Measurements from ENCODE around the gene IFNG-AS1. TPM values are rescaled to one million over a fixed set of nuclear protein-coding genes. Genes with fewer than 3 reads are reported as not detected.

Gene IFNG-AS1
- total RNA-seq, 2 donors from 2014 or later = not detected

DNA sequence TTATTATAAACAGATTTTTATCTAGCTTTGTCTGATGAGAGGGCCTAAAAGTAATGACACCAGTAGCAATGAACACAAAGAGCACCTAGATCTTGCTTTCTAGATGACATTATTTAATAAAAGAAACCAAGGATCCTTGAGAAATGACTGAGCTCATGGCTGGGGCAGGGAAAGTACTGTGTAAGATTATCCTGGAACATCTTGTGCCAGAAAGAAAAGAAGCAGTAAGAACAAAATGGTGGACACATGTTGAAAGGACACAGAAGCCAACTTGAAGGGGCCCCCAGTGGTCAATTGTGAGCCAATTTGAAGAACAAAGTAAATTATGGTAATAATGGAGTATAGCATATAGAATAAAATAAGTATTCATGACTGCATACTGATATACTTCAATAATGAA, 10.0 kb downstream of the IFNG-AS1 start:
- Histone ChIP-seq H3K36me3 (no peaks in the 10 kb centered on the region), H3K27ac (no peak overlapping the region), H3K4me1 (replicated peaks) (no peaks in the 10 kb centered on the region), H3K4me3 (no peak overlapping the region), H3K9me3 (no peaks in the 10 kb centered on the region), H3K27me3 (replicated peaks; ENCODE audit: insufficient read depth) (no peaks in the 10 kb centered on the region)
- intact Hi-C loops (cut with DNase I) = no loop called here
- no peak for DNase-seq (ENCODE audit: low spot score)
- TF ChIP-seq POLR2A (IDR thresholded peaks at IDR 0.05) = no peak
- TF ChIP-seq, protein P1, sequence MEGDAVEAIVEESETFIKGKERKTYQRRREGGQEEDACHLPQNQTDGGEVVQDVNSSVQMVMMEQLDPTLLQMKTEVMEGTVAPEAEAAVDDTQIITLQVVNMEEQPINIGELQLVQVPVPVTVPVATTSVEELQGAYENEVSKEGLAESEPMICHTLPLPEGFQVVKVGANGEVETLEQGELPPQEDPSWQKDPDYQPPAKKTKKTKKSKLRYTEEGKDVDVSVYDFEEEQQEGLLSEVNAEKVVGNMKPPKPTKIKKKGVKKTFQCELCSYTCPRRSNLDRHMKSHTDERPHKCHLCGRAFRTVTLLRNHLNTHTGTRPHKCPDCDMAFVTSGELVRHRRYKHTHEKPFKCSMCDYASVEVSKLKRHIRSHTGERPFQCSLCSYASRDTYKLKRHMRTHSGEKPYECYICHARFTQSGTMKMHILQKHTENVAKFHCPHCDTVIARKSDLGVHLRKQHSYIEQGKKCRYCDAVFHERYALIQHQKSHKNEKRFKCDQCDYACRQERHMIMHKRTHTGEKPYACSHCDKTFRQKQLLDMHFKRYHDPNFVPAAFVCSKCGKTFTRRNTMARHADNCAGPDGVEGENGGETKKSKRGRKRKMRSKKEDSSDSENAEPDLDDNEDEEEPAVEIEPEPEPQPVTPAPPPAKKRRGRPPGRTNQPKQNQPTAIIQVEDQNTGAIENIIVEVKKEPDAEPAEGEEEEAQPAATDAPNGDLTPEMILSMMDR (IDR thresholded peaks at IDR 0.05) = no peak
- TF ChIP-seq POLR2AphosphoS5 (IDR thresholded peaks at IDR 0.05) = no peak

DNA sequence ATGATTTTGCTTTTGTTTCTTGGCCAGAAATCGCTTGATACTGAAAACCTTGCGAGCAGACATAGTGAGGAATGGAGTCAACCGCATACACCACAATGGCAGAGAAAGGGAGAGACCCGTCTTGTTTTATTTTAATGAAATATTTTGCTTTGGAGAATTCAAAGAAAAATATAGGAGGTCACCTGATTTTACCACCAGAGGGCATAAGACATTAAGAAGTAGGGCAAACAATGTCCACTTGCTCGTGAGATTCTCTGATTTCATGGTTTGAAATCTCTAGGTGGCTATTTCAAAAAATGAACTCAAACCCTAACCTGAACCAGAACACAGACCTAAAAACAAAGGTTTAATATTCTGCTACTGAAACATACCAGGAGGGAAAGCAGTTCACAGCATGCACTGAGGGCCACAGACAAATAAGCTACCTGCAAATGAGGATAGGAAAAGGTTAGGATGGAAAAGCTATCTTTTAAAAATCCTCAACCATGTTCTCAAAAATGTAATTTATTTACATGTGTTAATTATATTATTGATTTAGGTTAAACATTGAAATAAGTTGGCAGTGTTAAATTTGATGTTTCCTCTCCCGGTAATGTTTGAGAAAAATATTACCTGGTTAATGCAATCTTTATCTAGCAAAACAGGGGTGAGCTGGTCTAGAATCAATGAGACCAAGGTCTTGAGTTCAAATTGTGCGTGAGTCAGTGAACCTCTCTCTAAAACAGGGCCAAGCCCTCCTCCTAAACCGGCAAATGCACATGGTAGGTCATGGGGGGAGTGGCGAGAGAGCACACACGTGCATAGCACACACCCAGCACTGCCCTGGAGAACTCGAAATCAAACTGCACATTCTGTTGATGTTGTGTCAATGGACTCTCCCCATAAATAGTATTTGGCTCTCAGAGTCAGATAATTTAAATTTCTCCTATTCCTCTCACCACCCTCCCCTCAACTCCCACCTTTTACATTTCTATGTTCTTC, 12.5 kb downstream of the IFNG-AS1 start:
- Histone ChIP-seq H3K4me3 (no peak overlapping the region), H3K36me3 (no peaks in the 10 kb centered on the region), H3K9me3 (no peaks in the 10 kb centered on the region), H3K27ac (no peak overlapping the region), H3K27me3 (replicated peaks; ENCODE audit: insufficient read depth) (no peaks in the 10 kb centered on the region), H3K4me1 (replicated peaks) (no peaks in the 10 kb centered on the region)
- 84% methylated on average over 11 of the region's 11 CpGs for WGBS
- intact Hi-C loops (cut with DNase I) = no loop called here
- DNase-seq (ENCODE audit: low spot score) = no peak
- TF ChIP-seq POLR2AphosphoS5 (IDR thresholded peaks at IDR 0.05) = no peak
- TF ChIP-seq, protein P1 (IDR thresholded peaks at IDR 0.05) = no peak
- TF ChIP-seq POLR2A (IDR thresholded peaks at IDR 0.05) = no peak

DNA sequence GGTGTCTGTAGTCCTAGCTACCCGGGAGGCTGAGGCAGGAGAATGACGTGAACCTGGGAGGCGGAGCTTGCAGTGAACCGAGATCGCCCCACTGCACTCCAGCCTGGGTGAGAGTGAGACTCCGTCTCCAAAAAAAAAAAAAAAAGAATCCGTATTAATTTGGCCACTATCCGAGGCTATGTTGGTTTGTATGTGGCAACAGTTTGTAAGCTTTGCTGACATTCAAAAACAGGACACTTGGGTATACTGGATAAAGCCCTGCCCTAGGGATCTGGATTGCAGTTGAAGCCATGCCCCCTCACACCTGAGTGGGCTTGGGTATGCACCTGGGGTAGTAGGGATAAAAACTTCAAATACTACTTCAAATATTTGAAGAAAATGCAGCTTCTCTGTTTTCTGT, 14.5 kb downstream of the IFNG-AS1 start:
- H3K36me3 ChIP-seq = no peaks in the 10 kb centered on the region
- H3K4me1 ChIP-seq (replicated peaks) = no peaks in the 10 kb centered on the region
- no peaks in the 10 kb centered on the region for H3K9me3 ChIP-seq
- intact Hi-C loops (cut with DNase I) = no loop called here
- no peak overlapping the region for H3K4me3 ChIP-seq
- 97% methylated on average over 8 of the region's 8 CpGs for whole genome bisulfite sequencing
- H3K27ac ChIP-seq = no peak overlapping the region
- no peak for TF ChIP-seq POLR2AphosphoS5 (IDR thresholded peaks at IDR 0.05)
- no peaks in the 10 kb centered on the region for H3K27me3 ChIP-seq (replicated peaks; ENCODE audit: insufficient read depth)
- no peak for DNase-seq (ENCODE audit: low spot score)

DNA sequence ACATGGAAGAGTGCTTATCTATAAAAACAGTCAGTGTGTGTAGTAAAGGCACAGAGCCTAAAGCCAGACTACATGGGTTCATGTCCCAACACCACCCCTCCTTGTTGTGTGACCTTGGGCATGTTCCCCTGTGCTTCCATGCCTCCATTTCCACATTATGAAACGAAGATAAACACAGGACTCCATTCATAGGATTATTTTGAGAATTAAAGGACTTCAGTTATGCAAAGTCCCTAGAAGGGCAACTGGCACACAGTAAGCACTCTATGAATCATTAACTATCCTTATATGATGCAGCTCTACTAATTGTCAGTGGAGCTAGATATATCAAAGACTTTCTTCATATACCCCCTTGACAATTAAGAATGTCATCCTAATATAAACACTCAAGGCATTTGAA, 17.8 kb downstream of the IFNG-AS1 start:
- Histone ChIP-seq H3K9me3 (no peaks in the 10 kb centered on the region), H3K27ac (no peak overlapping the region), H3K4me1 (replicated peaks) (no peaks in the 10 kb centered on the region), H3K36me3 (no peaks in the 10 kb centered on the region), H3K4me3 (no peak overlapping the region), H3K27me3 (replicated peaks; ENCODE audit: insufficient read depth) (no peaks in the 10 kb centered on the region)
- intact Hi-C loops (cut with DNase I) = no loop called here
- WGBS = 50% methylated on average over 1 of the region's 1 CpG
- TF ChIP-seq POLR2A (IDR thresholded peaks at IDR 0.05) (no peak), POLR2AphosphoS5 (IDR thresholded peaks at IDR 0.05) (no peak)
- no peak for DNase-seq (ENCODE audit: low spot score)

DNA sequence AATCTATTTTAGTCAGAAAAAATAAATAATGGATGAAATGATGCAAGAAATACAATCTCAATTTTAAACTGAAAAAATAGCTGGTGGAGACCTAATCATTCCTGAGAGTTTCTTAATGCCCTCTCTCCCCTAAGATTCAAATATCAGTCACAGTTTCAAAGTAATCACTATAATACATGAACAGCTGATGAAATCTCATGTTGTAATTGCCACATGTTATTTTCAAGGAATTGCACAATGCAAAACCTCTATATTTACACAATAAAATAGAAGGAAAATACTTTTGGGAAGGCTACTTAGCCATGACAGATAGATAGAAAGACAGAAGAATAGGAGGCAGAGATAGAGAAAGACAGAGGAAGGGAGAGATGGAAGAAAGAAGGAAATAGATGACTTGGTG, 18.2 kb downstream of the IFNG-AS1 start:
- no peaks in the 10 kb centered on the region for H3K27me3 ChIP-seq (replicated peaks; ENCODE audit: insufficient read depth)
- H3K36me3 ChIP-seq = no peaks in the 10 kb centered on the region
- no peak for DNase-seq (ENCODE audit: low spot score)
- H3K4me3 ChIP-seq = no peak overlapping the region
- TF ChIP-seq POLR2A (IDR thresholded peaks at IDR 0.05) = no peak
- no peak for TF ChIP-seq POLR2AphosphoS5 (IDR thresholded peaks at IDR 0.05)
- TF ChIP-seq, protein P1 (IDR thresholded peaks at IDR 0.05) = no peak
- no peak overlapping the region for H3K27ac ChIP-seq
- no peaks in the 10 kb centered on the region for H3K9me3 ChIP-seq
- intact Hi-C loops (cut with DNase I) = no loop called here
- H3K4me1 ChIP-seq (replicated peaks) = no peaks in the 10 kb centered on the region
